ENCODE data around the gene LRRC17. TPM values are rescaled to one million over a fixed set of nuclear protein-coding genes. Genes with fewer than 3 reads are reported as not detected.

The LRRC17 gene
- total and polyA plus RNA-seq, 9 of the 15 experiments (the other 6 are each of a cell fraction or from before 2014, with no cell fraction given), result 0.03 to 0.18 (median 0.12) TPM; not detected in 5

- no peak for TF ChIP-seq CBX8 (IDR thresholded peaks at IDR 0.05; ENCODE audit: borderline replicate concordance, extremely low read depth, low read depth, low read length, poor library complexity, severe bottlenecking)
- no peak for TF ChIP-seq HOXB6 (CRISPR knock-in tag; IDR thresholded peaks at IDR 0.05; ENCODE audit: borderline replicate concordance)
- peak; percentile 77 for TF ChIP-seq PRDM10 (IDR thresholded peaks at IDR 0.05; ENCODE audit: partially characterized antibody)
- no peak for TF ChIP-seq YBX1 (IDR thresholded peaks at IDR 0.05)
- TF ChIP-seq ZNF449 (CRISPR knock-in tag; IDR thresholded peaks at IDR 0.05), result no peak
- TF ChIP-seq ELK3 (CRISPR knock-in tag; IDR thresholded peaks at IDR 0.05), result no peak
- TF ChIP-seq RBM14 (IDR thresholded peaks at IDR 0.05; ENCODE audit: borderline replicate concordance, insufficient read depth, low read depth, low read length), result no peak
- TF ChIP-seq TRIM28 (IDR thresholded peaks at IDR 0.05), result 0 out of 2 replicates have a peak, but pooled peaks have one; percentile 25
- TF ChIP-seq ZNF24 (IDR thresholded peaks at IDR 0.05), result peak; percentile 71; the same call in 1 of the 2 replicates
- TF ChIP-seq ZNF75A (CRISPR knock-in tag; IDR thresholded peaks at IDR 0.05), result no peak
- TF ChIP-seq GATA2 (CRISPR knock-in tag; IDR thresholded peaks at IDR 0.05), result peak; percentile 91
Measured at GRCh38 chr7:102992938-102993717, 80.3 kb downstream of the LRRC17 start (continued).
